Endothelial cell of umbilical vein (primary cell): Measurements from ENCODE around the gene ZDHHC23.

Source experiments
- CTCF ChIP-seq, 2 donors: IDR thresholded peaks; 1 replicate in 1 of 2; 2 replicates in 1 of 2; pipeline ENCODE4 v1.5.1; 2011; ENCODE audit warnings: low read length in 2 of 2, mild to moderate bottlenecking in 2 of 2, moderate library complexity in 2 of 2, control low read depth in 1 of 2, inconsistent platforms in 1 of 2, low read depth in 1 of 2; ENCODE audit not compliant: insufficient read depth in 1 of 2; ENCODE audit errors: extremely low read depth in 1 of 2
- EZH2 ChIP-seq: IDR thresholded peaks from 2 replicates; pipeline ENCODE4 v1.6.1; 2012; ENCODE audit warnings: borderline replicate concordance, low read depth, mild to moderate bottlenecking, moderate library complexity, low read length, inconsistent platforms; ENCODE audit not compliant: severe bottlenecking
- FOS ChIP-seq: IDR thresholded peaks from 2 replicates; pipeline ENCODE4 v1.6.1; 2011; ENCODE audit warnings: mild to moderate bottlenecking, low read length, moderate library complexity, borderline replicate concordance; ENCODE audit not compliant: insufficient read depth
- GATA2 ChIP-seq: IDR thresholded peaks from 2 replicates; pipeline ENCODE4 v1.7.0; 2011; ENCODE audit warnings: low read depth, mild to moderate bottlenecking, moderate library complexity, mixed read lengths, low read length; ENCODE audit not compliant: insufficient read length, insufficient read depth
- MAX ChIP-seq: IDR thresholded peaks from 2 replicates; pipeline ENCODE4 v1.6.1; 2011; ENCODE audit not compliant: insufficient read depth, insufficient read length
- POLR2A ChIP-seq: IDR thresholded peaks from 2 replicates; pipeline ENCODE4 v1.6.1; 2012; ENCODE audit warnings: low read depth, mild to moderate bottlenecking, control low read depth, low read length
- POLR2AphosphoS5 ChIP-seq: IDR thresholded peaks from 2 replicates; pipeline ENCODE4 v1.6.1; 2012; ENCODE audit warnings: low read depth, mild to moderate bottlenecking, control low read depth, low read length, moderate library complexity; ENCODE audit not compliant: insufficient read depth

DNA sequence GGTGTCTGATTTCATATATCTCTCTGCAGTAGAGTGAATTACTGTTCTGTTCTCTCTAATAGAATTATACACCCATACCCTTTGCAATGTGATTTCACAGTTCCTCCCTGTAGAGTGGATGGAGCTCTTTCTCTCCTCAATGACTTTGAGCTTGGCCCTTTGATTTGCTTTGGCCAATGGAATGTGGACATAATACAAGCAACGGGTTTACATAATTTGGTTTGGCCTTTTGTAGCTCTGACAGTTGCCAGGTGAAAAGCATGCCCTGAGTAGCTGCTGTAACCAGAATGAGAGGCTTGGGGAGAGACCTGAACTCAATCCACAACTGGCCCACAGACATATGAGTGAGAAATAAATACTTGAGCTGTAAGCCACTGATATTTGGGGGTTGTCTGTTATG is 32.1 kb downstream of the ZDHHC23 start:
- TF ChIP-seq CTCF (IDR thresholded peaks at IDR 0.05; ENCODE audit: extremely low read depth in 1 of 2, insufficient read depth in 1 of 2, low read depth in 1 of 2, low read length in 2 of 2) (no peak), POLR2A (no peak), MAX (no peak), EZH2 (no peak), POLR2AphosphoS5 (no peak), GATA2 (no peak), FOS (no peak)
